Stimulated activated CD4-positive, alpha-beta T cell treated with anti-CD3 and anti-CD28 coated beads, Interleukin-15, amount 100 ng/mL, for 24 hours (primary cell): ENCODE measurements around the gene ZSCAN5A.
"Not testable (repeated sequence)": the region's sequence is repeated elsewhere in the genome, so short reads cannot be mapped to it uniquely, and the experiment has no call there.

Experiments
- DNase-seq: peaks from one replicate; pipeline ENCODE4 v3.0.0-alpha.2; 2020

The ZSCAN5A gene, protein sequence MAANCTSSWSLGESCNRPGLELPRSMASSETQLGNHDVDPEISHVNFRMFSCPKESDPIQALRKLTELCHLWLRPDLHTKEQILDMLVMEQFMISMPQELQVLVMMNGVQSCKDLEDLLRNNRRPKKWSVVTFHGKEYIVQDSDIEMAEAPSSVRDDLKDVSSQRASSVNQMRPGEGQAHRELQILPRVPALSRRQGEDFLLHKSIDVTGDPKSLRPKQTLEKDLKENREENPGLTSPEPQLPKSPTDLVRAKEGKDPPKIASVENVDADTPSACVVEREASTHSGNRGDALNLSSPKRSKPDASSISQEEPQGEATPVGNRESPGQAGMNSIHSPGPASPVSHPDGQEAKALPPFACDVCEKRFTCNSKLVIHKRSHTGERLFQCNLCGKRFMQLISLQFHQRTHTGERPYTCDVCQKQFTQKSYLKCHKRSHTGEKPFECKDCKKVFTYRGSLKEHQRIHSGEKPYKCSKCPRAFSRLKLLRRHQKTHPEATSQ

DNA sequence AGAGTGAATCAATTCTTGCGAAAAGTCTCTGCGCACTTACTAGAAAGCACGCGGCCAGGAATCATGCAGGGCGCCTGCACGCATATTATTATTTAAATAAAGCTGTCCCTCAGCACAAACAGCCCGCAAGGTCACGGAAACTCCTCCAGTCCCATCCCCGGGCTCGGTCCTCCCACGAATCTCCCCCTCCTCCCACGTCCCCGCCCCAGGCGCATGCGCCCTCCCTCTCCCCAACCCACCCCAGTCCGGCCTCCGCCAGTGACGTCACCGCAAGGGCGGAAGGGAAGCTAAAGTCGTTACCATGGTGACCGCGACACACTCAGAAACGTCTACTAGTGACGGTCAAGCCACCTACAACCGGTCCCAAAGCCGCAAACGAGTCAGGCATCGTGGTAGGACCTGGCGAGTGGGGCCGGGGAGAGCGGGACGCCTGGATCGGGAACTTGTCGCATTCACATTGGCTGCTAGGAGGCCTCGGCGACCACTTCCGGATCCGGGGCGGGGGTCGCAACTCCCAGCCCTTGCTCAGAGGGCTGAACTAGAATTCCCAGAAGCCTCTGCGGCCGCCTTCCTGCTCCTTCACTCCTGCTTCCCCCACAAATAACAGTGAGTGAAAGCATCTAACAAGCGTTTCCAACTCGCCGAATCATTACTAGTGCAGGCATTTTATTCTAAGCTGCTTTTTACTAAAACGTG lies at the start of gene ZSCAN5A:
Gene ZSCAN5A (minus strand): TSS at position 459 of the 696 bp plus-strand sequence. CDS start 89,793 bp downstream, outside the sequence.
- DNase-seq, result peak; percentile 97

DNA sequence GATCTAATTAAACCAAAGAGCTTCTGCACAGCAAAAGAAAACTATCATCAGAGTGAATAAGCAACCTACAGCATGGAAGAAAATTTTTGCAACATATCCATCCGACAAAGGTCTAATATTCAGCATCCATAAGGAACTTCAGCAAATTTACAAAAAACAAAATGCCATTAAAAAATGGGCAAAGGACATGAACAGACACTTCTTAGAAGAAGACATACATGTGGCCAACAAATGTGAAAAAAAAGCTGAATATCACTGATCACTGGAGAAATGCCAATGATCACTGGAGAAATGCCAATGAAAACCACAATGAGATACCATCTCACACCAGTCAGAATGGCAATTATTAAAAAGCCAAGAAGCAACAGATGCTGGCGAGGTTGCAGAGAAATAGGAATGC lies 46.2 kb upstream of the ZSCAN5A start:
- DNase-seq, result no peak

DNA sequence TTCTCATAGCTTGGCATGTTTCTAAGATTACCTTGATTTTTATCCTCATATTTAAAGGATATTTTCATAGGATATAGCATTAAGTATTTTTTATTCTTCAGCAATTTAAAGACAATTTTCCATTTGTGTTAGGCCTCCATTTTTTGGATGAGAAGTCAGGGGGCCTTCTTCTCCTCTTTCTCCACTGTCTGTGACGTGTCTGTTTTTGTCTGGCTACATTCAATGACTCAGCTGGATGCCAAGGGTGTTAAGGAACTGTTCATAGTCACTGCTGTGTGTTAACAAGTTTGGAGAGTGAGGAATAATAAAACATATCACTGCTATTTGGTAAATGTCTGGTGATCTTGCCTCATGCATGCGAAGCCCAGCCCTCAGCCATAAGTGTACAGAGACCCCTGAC lies 42.3 kb upstream of the ZSCAN5A start:
- no peak for DNase-seq

DNA sequence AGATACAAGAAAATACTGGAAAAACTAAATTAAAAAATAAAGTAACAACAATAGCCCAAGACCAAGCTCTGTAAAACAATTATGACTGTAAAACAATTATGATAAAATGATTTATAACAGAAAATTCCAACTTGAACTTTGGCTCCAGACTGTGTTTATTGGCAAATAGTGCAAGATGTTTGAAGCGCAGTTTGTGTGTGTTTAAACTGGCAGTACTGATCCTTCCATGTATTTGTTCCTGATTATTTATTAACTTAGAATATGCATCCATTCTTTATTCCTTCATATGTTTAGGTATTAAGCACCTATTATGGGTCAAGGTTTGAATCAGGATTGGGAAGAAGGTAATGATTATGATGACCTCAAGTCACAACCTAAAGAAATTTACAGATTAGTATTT lies 40.9 kb upstream of the ZSCAN5A start:
- DNase-seq, result no peak

DNA sequence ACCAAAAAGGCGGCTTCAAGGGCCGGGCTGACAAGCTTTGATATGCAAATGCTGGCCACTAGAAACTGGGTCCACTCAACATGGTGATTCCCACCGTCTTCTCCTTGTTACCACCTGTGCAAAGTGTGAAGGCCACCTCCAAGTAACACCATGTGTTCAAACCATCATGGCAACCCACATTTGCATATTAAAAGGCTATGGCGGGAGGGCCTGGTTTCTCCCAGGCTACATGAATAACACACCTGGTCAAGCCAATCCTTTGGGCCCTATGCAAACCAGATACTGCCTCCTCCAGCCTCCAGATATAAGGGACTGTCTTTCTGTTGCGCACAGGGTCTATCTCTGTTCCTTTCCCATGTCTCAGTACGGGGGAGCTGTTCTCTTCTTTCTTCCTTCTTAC lies 36.6 kb upstream of the ZSCAN5A start:
- no peak for DNase-seq

DNA sequence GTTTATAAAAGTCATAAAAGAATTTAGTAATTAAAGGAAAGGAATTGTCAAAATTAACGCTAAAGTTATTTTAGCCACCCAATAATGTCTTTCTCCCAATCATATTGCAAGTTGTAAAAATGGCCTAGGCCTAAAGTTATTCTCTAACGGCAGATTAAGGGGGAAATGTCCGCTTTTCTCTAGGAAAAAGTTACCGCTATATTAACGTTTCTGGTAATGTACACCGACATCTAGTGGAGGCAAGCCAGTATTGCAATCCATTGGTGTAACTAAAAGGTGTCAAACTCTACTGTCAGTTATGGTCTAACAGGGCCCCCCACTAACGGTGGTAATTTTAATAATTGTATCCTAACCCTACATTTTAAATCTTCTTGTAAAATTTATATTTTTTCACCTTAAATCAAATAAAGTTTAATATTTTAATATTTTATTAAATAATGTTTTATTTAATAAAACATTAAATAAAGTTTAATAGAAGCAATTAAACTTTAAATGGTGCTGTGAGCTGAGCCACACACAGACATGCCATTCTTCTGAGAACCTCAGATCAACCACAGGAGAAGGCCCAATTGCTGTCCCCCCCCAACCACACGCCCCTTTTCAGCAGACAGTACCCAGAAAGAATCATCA lies 35.9 kb upstream of the ZSCAN5A start:
- peak; percentile 60 for DNase-seq

DNA sequence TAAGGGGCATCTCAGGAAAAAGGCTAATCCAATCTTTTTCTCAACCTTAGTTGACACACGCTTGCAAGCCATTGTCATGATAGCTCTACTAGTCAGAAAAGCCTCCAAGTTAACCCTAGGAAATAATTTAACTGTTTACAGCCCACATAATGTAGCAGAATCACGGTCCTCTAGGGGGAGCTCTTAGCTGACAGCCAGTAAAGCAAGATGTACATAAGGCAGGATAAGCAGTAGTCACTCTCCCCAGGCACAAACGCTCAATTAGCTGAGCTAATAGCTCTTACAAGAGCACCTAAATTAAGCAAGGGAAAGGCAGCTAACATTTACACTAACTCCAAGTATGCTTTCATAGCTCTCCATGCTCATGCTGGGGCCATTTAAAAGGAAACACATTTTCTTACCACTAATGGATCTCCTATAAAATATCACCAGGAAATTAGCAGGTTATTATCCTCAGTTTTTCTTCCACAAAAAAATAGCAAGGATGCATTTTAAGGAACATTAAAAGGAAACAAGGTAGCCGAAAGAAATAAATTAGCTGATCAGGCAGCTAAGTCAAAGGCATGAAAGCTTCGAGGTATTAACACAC lies 33.7 kb upstream of the ZSCAN5A start:
- peak; percentile 41 for DNase-seq

DNA sequence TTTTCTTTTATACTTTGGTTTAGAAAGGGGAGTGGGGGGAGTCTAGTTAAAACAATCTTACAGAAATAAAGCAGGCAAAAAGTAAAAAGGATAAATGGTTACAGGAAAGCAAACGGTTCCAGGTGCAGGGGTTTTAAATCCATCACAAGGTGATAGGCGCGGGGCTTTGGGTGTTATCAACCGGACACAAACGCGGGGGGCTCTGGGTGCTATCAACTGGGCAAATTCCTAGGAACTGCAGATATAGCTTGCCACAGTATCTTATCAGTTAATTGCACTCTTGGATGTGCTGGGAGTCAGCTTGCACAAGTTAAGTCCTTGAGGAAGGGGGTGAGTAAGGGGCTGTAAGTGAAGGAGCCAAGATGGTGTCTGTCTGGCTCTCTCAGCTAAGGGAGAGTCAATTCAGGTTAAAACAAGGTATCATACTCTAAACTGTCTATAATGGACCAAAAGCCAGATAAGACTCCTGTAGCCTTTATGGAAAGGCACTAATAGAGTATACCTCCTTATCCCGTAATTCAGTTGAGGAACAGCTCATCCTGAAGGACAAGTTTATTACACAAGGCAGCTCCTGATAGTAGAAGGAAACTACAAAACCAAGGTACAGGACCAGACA lies 32.6 kb upstream of the ZSCAN5A start:
- DNase-seq, result no peak

DNA sequence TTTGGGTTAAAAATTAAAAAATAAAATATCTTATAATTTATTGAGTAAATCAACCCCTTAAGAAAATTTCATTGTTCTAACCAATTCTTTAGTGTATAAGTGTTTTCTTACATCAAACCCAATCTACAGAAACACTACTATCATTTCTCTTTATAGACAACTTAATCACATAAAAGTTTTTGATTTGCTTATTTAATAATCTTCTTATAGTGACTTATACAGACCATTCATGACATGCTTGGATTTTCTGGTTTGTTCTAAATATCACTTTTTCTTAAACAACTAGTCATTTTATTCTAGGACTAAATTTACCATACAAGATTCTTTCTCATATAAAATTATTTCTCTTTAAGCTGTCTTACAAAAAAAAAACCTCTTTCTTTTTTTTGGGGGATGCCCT lies 27.3 kb upstream of the ZSCAN5A start:
- no peak for DNase-seq

DNA sequence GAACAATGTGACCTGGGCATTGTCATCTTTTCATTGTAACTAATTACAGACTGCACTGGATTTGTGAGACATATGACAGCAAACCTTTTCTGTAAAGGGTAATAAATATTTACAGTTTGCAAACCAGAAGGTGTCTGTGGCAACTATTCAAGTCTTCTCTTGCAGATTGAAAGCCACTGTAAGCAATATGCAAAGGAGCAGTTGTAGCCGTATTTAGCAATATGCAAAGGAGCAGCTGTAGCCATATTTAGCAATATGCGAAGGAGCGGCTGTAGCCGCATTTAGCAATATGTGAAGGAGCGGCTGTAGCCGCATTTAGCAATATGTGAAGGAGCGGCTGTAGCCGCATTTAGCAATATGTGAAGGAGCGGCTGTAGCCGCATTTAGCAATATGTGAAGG lies 24.4 kb upstream of the ZSCAN5A start:
- not testable (repeated sequence) for DNase-seq

DNA sequence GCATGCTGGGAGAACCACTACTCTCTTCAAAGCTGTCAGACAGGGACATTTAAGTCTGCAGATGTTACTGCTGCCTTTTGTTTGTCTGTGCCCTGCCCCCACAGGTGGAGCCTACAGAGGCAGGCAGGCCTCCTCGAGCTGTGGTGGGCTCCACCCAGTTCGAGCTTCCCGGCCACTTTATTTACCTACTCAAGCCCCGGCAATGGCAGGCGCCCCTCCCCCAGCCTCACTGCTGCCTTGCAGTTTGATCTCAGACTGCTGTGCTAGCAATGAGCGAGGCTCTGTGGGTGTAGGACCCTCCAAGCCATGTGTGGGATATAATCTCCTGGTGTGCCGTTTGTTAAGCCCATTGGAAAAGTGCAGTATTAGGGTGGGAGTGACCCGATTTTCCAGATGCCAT lies 22.4 kb upstream of the ZSCAN5A start:
- not testable (repeated sequence) for DNase-seq

DNA sequence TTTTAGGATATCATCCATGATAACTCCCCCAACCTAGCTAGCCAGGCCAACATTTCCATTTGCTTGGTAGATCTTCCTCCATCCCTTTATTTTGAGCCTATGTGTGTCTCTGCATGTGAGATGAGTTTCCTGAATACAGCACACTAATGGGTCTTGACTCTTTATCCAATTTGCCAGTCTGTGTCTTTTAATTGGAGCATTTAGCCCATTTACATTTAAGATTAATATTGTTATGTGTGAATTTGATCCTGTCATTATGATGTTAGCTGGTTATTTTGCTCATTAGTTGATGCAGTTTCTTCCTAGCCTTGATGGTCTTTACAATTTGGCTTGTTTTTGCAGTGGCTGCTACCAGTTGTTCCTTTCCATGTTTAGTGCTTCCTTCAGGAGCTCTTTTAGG lies 20.7 kb upstream of the ZSCAN5A start:
- DNase-seq, result not testable (repeated sequence)

DNA sequence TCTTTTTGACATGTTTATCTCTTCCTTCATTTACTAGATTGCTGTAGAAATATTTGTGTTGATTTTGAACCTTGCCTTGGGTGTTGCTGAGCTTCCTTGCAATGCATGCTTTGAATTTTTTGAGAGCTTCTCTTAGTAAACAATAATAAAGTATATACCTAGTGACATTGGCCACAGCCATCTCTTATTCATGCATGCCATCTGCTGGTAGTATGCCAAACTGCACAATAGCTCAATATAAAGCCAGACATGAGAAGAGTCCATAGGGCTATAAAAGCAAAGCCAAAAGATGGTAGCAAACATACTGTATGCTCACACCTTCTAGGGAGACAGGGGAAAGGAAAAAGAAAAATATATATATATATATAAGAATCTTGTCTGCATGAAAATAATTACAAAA lies 18.9 kb upstream of the ZSCAN5A start:
- DNase-seq, result peak; percentile 45

DNA sequence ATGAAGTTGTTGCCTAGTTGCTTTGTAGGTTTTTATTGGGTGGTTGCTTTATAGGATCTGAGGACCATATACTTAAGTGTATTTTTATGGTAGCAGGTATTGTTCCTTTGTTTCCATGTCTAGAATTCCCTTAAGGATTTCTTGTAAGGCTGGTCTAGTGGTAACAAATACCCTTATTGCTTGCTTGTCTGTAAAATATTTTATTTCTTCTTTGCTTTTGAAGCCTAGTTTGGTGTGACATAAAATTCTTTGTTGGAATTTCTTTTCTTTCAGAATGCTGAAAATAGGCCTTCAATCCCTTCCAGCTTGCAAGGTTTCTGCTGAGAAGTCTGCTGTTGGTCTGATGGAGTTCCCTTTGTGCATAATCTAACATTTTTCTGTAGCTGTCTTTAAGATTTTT lies 18.1 kb upstream of the ZSCAN5A start:
- DNase-seq, result no peak

DNA sequence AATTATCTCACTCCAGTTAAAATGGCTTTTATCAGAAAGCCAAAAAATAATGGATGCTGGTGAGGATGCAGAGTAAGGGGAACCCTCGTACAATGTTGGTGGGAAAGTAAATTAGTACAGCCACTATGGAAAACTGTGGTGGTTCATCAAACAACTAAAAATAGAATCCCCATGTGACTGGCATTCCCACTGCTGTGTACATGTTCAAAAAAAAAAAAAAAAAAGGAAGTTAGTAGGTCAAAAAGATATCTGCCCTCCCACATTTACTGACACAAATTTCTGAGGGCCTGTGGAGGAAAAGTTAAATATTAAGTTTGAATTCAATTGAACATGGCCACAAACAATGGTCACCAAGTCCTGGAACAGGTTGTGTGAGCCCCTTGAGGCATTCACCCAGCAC lies 9.8 kb upstream of the ZSCAN5A start:
- DNase-seq, result no peak

DNA sequence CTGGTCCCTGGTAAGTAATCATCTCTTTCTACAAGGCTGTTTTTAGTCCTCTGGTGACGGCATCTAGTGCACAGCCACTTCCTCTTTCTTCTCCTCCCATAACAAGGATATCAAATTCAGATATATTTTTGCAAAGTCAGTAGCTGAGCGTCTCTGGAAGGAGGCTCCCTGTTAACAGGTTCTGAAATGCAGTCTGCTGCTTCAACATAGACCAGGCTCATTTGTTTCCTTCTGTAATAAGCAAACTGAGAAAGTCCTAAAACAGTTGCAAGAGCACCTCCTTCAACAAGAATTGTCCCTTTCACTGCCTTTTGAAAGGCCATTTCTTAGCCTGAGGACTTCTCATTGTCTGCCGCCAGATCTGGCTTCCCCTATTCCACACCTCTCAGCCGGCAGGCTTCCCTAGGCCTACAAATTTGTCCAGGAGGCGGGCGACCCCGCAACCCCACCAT lies 7.4 kb upstream of the ZSCAN5A start:
- DNase-seq, result no peak

DNA sequence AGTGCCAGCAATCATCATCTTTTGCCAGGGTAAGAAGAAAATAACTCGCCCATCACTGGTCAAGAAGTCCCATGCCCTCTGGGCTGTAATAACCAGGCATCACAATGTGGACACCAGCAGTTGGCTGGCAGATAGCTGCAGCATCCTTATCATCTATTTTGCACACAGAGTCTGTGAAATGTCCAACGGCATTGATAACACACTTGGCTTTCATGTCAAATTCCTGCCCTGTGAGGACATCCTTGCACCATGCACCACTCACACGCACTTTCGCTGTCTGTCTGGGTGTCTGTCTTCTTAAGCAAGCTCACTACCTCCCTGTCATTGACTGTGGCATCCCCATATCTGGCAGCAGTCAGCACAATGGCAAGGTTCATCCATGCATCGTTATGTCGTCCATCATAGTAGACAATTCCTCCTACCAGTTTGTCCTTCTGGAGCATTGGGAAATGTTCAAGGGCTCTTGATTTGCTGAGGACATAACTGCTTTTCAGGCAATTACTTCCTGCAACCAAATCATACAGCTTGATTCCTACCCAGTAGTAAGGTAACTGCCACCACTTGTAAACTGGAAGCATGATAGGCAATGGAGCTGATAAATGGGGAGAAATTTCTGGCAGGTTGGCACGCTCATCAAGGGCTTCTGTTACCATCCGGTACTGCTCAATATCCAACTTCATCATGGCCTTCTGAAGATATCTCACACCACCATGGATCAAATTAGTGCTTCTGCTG lies 6.8 kb upstream of the ZSCAN5A start:
- no peak for DNase-seq

DNA sequence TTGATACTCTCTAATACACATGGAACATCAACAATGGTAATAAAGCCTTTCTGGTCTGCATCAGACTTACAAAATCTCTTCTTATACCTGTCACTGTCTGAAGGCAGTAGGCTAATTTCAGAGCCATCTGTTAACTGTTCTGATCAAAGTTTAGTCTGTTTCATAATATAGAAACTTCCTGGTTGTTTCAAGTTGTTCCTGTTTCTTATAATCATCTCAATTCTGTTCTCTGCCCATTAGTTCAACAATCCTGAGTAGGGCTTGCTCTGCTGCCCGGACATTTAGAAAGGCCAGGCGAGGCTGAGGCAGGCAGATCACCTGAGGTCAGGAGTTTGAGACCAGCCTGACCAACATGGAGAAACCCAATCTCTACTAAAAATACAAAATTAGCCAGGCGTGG lies 5.4 kb upstream of the ZSCAN5A start:
- no peak for DNase-seq

DNA sequence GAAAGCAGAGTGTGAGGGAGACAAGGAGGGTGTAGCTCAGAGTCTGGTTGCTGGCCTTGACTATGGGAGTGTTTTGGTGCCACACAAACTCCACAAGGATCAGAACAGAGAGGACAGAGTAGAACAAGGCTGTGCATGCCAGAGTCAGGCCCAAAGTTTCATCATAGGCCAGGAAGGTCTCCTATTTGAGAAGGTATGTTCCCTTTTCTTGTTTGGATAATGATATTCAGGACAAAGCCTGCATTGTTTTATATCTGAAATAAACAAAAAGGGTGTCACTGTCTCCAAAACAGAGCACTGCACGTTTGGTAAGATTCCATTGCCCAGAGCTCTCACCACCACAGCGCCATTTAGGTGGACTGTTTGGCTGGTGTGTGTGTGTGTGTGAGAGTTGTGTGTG lies 3.1 kb upstream of the ZSCAN5A start:
- DNase-seq, result no peak

DNA sequence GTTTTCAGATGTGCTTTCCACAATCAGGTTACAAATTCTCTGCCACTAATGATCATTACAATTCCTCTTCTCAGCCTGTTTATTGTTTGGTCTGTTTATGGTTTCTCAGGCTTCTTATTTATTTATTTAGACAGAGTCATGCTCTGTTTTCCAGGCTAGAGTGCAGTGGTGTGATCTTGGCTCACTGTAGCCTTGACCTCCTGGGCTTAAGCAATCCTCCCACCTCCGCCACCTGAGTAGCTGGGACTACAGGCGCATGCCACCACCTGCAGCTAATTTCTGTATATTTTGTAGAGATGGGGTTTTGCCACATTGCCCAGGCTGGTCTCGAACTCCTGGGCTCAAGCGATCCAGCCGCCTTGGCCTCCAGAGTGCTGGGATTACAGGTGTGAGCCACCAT lies 2.1 kb upstream of the ZSCAN5A start:
- no peak for DNase-seq

DNA sequence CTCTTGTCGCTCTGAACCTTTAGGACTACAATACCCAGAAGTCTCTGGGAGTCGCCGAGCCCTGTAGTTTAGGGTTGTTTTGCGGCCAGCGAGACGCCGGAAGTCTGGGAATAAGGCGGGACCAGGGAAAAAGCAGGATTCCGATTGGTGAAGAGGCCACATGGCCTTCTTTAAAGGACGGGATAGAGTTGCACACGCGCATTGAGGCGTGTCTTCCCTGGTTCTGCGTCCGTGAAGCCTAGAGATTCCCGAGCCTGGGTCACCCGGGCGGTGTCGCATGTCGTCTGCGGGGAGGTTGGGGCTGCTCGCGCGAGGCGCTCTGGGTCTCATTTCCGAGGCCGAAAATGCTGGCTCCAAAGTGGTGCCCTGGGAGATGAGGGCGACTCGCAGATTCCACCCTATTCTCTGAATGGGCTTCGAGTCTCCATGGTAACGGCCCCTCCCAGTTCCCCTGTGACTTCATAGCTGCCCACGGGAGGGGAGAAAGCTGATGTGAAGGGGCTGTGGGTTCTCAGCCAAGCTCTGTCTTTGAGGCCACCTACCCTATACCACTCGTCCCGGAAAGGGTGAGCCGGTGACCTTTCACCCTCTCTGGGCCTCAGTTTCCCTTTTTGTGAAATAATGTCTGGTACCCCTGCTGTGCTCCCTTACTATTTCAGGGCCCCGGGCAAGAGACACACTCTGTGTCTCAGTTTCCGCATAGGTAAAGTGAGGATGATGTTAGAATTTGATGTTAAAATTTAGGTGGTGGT lies 614 bp upstream of the ZSCAN5A start:
- DNase-seq, result peak; percentile 91
